Measurements from ENCODE around the gene ARHGAP42.
"Not testable (repeated sequence)": the region's sequence is repeated elsewhere in the genome, so short reads cannot be mapped to it uniquely, and the experiment has no call there.

ARHGAP42 gene

GRCh38 chr11:100990931-100991330, 303.8 kb downstream of the ARHGAP42 start:
- no peak for DNase-seq

- DNase-seq, result no peak
These were observed 304.5 kb downstream of the ARHGAP42 start for GRCh38 chr11:100991541-100991940.

GRCh38 chr11:100994966-100995365, 307.9 kb downstream of the ARHGAP42 start:
- no peak for DNase-seq

- no peak for DNase-seq
These were observed 312.7 kb downstream of the ARHGAP42 start for GRCh38 chr11:100999756-101000155.

- no peak for DNase-seq
These were observed 316.4 kb downstream of the ARHGAP42 start for GRCh38 chr11:101003468-101003867.

- no peak for DNase-seq
These were observed 322.0 kb downstream of the ARHGAP42 start for GRCh38 chr11:101008961-101009689.

GRCh38 chr11:101009690-101010055, 322.6 kb downstream of the ARHGAP42 start:
- no peak for DNase-seq

GRCh38 chr11:101010899-101011298, 323.8 kb downstream of the ARHGAP42 start:
- DNase-seq, result no peak

- DNase-seq, result no peak
These were observed 324.8 kb downstream of the ARHGAP42 start for GRCh38 chr11:101011881-101012280.

- DNase-seq, result not testable (repeated sequence)
These were observed 326.6 kb downstream of the ARHGAP42 start for GRCh38 chr11:101013702-101014101.

GRCh38 chr11:101014600-101015285, 327.7 kb downstream of the ARHGAP42 start:
- no peak for DNase-seq

GRCh38 chr11:101019870-101020269, 332.8 kb downstream of the ARHGAP42 start:
- DNase-seq, result no peak

GRCh38 chr11:101022256-101022655, 335.2 kb downstream of the ARHGAP42 start:
- no peak for DNase-seq

GRCh38 chr11:101028644-101029043, 341.6 kb downstream of the ARHGAP42 start:
- no peak for DNase-seq

- no peak for DNase-seq
These were observed 342.9 kb downstream of the ARHGAP42 start for GRCh38 chr11:101030015-101030414.

- DNase-seq, result no peak
These were observed 343.6 kb downstream of the ARHGAP42 start for GRCh38 chr11:101030692-101031091.

- no peak for DNase-seq
These were observed 344.6 kb downstream of the ARHGAP42 start for GRCh38 chr11:101031713-101032112.

- DNase-seq, result no peak
These were observed 345.9 kb downstream of the ARHGAP42 start for GRCh38 chr11:101032991-101033390.

- no peak for DNase-seq
These were observed 347.0 kb downstream of the ARHGAP42 start for GRCh38 chr11:101034076-101034475.

- no peak for DNase-seq
These were observed 348.8 kb downstream of the ARHGAP42 start for GRCh38 chr11:101035872-101036271.

Data from activated effector memory CD4-positive, alpha-beta T cell treated with anti-CD3 and anti-CD28 coated beads, Interleukin-2, amount 50 U/mL, for 16 hours (primary cell).